ENCODE results near the gene FAM240B.

Gene FAM240B

DNA sequence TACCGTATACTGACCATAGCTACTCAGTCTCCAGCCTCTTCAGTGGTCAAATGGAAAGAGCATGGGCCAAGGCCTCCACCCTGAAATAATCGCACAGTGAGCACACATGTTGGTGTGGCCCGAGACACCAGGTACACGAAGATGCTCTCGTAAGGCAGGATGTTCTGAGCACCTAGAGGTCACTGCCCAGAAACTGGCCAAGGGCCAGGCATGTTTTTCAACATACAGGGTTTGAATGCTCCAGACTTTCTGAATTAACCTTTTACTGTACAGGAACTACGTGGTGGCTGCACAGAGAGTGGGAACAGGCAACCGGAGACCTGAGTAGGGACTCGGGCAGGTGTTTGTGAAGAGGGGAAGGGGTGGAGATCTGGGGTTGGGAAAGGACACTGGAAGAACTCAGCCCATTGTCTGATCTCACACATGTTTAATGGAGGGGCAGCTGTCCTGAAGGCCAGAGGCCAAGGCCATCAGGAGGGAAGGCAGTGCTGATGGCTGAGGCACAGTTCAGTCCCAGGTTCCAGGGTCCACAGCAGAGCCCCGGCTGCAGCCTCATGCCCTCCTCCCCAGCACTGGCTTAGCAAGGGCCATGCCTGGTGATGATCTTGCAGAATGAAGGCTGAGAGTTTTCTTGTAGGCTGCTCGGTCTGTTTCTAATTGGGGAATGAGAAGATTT is 51.0 kb downstream of the FAM240B start:
- DNase-seq (ENCODE audit: low read depth in 3 of 3) = no peak

DNA sequence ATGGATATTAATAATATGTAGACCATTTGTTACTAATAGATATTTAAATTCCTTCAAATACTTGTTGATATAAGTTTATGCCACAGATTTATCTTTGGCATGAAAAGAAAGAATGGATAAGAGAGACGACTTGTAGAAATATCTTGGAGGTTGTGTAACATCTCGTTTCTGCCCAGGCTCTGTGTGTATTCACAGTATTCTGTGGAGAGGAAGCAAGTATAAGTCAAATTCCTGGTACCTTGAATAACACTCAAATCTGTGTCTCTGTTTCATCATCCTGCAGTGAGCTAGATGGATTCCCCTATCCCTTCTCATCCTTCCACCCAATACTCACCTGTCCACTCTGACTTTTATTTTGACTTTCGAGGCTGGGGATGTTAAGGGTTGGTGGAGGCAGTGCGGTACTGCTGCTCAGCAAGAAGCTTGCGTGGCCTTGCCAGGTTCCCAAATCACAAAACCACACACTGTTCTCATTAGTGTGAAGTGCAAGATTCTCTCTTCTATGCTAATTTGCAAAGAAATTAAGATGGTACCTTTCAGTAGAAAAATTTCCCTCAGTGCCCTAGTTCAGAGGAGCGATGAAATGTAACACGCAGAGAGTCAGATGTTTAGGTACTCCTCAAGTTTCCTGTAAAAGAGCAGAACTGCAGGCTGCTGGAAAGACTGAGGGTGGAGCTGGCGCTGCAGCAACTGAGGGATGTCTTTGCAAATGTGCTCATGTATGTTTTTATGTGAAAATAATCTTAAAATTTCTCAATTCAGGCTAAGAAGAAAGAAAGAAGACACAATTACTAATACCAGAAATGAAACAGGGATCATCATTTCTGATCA is 57.0 kb downstream of the FAM240B start:
- DNase-seq (ENCODE audit: low read depth in 3 of 3) = no peak

DNA sequence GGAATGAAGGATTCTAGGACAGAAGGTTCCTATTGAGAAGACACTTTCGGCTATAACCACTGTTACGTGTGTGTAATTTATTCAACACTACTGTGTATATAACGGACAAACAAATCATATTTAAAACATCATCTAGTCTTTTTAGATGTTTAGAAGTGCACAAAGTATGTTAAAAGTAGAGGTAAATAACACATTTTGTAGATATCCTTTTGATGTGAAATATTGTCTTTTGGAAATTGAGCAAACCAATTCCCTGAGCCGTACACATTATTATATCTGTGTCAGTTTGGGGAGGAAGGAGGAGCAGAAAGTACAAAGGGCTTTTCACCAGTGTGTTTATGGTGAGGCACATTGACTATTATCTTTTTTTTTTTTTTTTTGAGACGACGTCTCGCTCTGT is 60.4 kb downstream of the FAM240B start:
- no peak for DNase-seq (ENCODE audit: low read depth in 3 of 3)

DNA sequence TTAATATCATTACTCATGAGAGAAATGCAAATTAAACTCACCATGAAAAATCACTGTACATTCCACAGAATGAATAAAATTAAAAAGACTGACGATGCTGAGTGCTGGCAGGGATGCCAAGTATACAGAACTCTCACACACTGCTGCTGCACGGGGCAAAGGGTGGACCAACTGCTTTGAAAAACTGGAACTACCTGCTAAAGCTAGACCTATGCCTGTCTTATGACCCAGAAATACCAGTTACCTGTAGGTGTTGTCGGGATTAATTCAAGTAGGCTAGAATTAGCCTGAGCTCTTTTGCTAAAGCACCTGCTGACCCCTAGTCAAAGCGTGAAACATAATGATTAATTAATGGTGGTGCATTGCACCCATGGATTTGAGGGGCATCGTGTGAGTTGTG is 63.0 kb downstream of the FAM240B start:
- DNase-seq (ENCODE audit: low read depth in 3 of 3) = no peak

DNA sequence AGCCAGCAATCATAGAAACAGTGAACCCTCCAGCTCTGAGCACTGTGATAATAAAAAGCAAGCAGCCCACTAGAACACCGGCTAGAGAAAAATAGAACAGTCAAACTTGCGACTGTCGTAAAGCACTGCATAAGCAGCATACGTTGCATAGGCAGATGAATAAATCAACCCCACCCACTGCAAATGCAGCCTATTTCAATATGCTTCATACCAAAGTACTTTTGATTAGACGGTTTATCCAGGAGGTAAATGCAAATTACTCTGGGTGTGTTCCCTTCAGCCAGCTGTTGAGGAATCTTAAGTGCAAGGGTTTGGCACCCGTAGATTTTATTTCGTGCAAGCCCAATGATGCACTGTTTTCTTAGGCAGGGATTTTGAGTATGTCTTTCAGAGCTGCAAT is 67.4 kb downstream of the FAM240B start:
- DNase-seq (ENCODE audit: low read depth in 3 of 3) = no peak

DNA sequence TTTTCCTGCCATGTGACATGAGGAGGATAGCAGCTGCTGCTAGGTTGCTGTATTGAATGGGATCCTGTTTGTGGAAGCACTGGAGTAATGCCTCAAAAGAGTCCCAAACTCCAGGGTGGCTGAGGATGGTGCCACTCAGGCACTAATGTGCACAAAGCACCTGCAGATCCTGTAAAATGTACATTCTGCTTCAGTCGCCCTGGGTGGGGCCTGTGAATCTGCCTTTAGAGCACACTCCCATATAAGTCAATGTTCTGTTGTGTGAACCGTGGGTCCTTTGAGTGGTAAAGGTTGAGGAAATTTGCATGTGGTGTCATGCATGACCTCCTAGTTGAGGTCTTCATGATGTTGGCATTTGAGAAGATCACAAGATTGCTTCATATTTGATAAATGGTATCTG is 67.9 kb downstream of the FAM240B start:
- DNase-seq (ENCODE audit: low read depth in 3 of 3) = no peak

DNA sequence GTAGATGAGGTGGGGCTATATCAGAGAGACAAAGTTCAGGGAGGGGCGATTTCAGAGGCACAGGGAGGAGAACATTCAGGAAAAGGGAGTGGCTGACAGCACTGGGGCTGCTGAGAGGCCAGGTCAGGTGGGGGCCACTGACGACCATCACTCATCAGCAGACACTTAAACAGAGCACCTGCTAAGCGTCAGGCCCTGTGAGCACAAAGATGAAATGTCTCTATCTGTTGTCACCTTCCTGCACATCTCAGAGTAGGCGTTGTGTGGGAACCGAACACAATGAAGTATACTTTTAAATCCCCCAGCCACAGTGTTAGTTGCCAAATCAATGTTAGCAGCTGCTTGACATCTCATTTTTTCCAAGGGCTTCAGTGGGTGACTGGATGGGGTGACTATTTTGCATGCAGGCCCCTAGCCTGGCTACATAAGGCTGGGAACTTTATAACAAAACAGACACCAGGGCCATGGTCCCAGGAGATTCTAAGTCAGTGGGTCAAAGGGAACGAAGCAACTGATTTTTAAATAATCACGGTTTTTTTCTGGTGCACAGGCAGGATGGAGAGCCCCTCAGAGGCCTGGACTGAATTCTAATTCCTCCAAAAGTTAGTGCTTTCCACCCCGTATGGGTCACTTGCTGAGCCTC is 68.4 kb downstream of the FAM240B start:
- no peak for DNase-seq (ENCODE audit: low read depth in 3 of 3)

DNA sequence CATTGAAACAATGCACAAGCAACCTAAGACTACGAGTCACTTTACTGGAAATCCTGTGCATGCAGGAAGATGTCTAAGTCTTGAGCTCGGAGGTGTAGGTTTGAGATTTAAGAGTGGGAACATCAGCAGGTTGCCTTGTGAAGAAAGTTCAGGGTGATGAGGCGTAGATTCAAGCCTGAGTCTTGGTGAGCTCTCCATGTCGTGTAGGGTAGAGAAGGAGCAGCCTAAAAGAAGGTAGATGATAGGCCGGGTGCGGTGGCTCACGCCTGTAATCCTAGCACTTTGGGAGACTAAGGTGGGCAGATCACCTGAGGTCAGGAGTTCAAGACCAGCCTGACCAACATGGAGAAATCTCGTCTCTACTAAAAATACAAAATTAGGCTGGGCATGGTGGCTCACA is 69.4 kb downstream of the FAM240B start:
- DNase-seq (ENCODE audit: low read depth in 3 of 3) = no peak

DNA sequence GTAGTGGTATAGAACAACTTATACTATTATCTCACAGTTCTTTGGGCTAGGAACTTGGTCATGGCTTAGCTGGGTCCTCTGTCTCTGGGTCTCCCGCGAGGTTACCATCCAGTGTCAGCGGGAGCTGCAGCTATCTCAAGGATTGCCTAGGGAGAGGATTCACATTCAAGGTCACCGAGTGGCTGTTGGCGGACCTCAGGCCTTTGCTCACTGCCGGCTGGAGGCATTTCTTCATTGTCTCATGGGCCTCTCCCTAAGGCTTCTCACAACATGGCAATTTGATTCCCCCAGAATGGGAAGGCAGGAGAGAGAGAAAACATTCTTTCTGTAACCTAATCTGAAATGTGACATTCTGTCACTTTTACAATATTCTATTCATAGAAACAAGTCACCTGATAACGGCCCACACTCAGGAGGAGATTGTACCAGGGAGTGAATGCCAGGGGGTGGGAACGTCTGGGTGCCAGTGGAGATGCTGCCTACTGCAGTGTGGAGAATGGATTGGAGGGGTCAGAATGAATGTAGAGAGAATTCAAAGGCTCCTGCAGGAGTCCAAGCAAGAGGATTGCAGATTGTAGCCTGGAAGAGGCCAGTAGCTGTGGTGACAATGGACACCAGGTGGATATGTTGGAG is 70.1 kb downstream of the FAM240B start:
- no peak for DNase-seq (ENCODE audit: low read depth in 3 of 3)

DNA sequence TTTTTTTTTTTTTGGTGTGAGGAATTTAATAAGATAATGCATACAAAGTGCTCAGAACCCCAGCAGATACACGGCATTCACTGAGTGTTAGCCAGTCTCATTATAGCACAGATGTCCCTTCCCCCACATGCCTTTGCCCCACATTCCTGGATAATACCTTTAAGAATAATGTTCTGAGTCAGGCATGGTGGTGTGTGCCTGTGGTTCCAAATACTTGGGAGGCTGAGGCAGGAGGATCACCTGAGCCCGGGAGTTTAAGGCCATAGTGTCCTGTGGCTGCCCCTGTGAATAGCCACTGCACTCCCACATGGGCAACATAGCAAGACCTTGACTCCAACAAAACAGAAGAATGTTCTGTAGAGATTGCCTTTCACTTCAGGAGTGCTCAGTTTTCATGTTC is 75.3 kb downstream of the FAM240B start:
- DNase-seq (ENCODE audit: low read depth in 3 of 3) = no peak
